GM21619 (cell line): Measurements from ENCODE around the gene MFF.
A peak's percentile ranks its signal among the peaks of the same experiment; 100 is the strongest.
"Not testable (repeated sequence)": the region's sequence is repeated elsewhere in the genome, so short reads cannot be mapped to it uniquely, and the experiment has no call there.

Experiments
- ATAC-seq: cut with Tn5 transposase; IDR thresholded peaks from one replicate; pipeline ENCODE4 v1.9.1; 2021; ENCODE audit not compliant: unreplicated experiment

Gene MFF

DNA sequence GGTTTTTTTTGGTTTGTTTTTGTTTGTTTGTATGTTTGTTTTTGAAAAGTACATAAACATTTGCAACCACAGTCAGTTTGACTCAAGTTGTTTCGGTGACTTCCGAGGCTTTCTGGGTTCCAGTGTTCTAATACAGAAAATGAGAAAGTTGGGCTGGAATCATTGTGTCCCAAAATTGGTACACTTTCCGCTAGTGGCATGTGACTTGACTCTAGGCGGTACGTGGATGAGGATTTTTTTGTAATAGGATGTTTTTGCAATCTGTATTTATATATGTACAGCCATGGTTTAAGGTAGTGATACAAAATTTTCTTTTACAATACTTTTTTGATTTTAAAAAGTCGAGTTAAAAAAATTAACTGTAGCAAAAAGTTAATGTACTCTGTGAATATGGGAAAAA lies 1.7 kb downstream of the MFF start:
- ATAC-seq, result no peak

DNA sequence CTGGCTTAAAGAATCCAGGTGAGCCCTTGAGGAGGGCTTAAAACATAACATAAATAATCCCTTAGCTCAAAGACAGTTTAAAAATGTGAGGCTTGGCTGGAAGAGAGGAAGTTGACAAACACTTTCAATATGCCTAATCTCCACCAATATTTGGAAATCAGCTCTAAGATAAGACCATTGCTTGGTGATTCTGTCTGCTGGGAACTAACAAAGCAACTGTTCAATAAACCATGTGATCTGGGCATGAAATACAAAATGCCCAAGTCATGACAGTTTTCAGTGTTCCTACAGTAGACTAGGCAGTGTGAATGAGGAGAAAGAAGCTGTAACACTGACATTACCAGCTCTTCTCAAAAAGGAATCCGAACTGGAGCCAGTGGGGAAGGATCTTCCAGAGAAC lies 10.7 kb downstream of the MFF start:
- no peak for ATAC-seq

DNA sequence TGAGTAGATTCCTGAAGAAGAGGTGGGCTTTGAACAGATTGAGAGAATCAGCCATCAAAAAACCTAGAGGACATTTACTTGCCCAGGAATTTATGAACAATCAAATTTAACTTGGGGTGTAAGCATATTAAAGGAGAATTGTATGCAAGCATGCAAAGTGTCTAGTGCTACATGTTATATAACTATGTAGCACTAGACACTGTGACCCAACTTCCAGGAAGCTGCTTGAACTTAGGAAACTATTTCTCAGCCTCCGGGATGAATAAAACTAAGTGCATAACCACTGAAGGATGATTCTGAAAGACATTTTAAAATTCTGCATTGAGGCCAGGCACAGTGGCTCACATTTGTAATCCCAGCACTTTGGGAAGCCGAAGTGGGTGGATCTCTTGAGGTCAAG lies 12.4 kb downstream of the MFF start:
- ATAC-seq, result no peak

DNA sequence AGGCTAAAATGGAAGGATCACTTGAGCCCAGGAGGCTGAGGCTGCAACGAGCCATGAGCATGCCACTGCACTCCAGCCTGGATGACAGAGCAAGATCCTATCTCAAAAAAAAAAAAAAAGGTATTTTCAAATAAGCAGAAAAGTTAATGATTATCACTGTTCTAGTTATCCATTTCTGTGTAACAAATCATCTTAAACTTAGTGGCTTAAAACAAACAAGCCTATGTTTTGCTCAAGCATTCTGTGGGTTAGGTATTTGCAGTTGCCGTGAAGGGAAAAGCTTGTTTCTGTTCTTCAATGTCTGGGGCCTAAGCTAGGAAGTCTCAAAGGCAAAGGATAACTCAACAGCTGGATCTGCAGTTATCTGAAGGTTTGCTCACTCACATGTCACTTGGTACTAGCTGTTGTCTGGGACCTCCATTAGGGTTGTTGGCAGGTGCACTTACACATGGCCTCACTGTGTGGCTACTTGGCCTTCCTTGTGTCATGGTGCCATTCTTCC lies 14.1 kb downstream of the MFF start:
- ATAC-seq, result no peak

DNA sequence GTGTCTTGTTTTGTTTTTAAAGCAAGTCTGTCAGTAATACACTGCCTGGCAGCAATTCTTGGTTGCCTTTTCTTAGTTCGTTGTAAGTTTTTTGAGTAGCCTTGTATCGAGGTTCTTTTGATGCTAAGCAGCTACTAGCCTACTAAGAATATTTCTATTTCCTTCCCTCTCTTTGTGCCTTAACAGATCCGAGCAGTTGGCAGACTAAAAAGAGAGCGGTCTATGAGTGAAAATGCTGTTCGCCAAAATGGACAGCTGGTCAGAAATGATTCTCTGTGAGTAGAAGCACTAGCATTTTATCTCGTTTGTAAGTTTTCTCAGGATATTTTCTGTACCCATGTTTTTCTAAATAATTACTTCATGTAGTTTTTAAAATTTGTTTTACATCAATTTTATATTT lies 15.1 kb downstream of the MFF start:
- no peak for ATAC-seq

DNA sequence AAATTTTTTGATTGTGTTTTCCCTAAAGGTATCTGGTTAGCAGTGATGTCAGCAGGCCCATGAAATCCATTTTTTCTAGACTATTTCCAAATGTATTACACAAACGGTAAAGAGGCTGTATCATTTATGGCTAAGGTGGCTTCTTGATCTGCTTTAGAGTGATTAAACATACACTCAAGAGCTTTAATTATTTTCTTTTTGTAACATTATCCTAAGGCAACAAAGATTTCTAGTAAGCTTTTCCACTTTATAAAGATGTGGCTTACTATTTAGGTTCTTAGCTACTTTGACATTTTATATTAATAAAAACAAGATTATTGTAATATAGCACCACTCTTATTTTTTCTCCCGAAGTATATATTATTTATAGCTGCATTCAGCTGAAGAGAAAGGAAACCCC lies 16.5 kb downstream of the MFF start:
- ATAC-seq, result no peak

DNA sequence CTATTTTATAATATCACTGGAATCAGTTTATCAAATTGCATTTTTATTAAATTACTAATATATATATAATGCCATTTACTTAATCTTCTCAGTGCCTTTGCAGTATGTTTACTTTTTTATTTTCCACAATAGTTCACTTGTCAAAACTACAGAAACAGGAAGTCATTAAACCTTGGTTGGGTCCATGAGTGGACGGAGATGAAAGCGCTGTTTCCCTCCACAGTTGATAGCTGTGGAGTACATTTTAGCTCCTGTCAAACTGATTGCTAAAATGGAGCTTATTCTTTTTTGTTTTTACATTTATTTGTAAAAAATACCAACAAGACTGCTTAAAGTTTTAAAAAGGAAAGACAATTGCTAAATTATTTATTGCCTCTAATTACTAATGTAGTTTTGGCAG lies 19.2 kb downstream of the MFF start:
- no peak for ATAC-seq

DNA sequence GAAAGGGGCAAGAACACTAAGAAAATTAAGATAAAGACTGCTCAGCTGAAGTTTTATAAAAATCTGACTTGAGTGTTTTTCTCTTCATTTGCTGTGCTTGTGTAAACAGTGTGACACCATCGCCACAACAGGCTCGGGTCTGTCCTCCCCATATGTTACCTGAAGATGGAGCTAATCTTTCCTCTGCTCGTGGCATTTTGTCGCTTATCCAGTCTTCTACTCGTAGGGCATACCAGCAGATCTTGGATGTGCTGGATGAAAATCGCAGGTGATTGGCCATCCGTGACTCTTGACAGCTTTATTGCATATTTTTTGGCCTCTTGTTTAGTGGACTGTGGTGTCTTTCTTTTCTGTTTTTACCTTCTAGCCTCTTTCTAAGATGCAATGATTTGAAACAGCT lies 22.1 kb downstream of the MFF start:
- no peak for ATAC-seq

DNA sequence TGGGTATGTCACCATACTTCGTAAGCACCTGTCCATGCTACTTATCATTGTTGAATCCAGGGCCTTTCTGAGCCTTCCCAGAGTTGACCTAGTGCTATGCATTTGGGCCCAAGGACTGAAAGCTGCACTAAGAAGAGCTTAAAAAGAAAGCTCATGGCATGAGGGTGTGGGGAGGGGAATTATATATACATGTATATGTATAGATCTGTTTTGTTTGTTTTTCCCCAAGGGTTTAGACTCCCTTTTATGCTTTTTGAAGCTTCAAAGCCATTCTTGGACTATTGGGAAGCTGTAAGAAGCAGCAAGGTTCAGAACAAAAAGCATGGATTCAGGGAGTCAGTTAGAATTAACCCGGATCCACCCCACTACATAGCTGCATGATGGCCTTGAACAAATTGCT lies 23.3 kb downstream of the MFF start:
- ATAC-seq, result no peak

DNA sequence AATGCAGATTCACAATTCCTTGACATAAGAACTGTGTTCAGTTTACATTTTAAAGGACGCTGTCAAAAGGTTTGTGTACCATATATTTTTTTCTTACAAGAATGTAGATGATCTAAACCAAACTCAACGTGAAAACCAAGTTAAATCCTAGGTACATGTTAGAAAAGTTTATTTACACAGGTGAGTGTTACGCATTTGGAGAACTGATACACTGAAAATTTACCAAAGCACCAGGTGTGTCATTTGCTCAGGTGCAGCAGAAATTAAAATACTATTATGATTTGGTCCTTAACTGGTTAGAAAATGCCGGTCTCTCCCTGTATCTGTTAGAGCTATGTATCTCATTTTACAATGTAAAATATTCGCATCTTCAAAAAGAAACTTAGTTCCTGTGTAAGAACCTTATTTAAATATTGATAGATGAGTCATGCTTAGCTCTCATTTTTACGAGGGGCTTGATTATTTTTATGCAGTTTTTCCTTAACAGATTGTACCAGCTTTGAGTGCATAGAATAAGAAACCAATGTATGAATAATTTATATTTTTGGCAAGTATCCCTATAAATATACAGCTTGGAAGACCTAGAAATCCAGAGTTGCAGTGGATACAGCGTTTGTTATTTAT lies 25.1 kb downstream of the MFF start:
- ATAC-seq, result no peak

DNA sequence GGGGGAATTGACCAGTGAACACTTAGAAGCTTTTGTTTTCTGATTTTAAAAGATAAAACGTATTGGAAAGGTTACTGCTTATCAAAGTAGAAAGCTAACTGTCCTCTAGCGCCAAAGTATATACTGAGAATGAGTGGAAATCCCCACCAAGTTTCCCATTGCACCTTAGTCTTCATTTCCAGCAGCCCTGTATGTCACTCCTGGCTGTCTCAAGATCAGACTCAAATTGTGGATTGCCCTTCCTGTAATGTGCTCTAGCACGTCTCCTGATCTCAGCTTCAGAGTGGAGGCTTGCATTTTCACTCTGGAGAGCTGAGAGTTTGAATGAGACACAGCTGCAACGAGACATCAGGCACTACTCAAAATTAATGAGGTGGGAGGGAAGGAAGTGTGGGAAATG lies 26.6 kb downstream of the MFF start:
- ATAC-seq, result peak; percentile 80

DNA sequence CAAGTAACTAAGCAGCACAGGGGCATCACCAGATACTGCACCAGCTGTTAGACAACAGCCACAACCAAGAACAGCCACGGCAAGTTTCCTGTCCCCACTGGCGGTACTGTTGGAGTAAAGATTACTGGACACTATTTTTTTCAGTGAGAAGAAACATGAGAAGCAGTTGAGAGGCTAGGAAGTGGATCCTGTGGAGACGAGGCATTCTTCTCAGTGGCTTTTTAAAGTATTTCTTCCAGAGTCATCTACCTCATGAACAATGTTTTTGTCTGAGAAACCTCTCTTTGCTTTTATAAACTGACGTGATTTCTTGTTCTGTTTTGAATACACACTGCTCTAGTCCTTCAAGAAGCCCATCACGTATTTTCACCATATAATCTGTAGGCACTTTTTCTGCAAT lies 35.3 kb downstream of the MFF start:
- no peak for ATAC-seq

DNA sequence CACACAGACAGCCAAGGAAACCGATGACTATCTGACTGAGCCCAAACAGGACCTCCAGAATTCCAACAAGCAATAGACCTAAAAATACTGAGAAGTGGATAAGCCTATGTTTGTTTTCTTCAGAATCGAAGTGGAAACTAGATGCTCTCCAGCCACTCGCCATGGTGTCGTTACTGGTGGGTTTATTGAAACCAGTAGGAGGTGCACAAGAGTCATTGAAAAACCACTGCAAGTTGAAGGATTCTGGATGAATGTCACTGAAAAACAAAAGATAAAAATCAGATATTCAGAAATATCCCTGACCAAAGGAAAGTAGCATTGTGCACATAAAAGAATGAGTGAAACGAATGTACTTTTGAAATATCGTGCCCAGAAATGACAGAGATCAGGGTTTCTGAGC lies 38.7 kb downstream of the MFF start:
- ATAC-seq, result no peak

DNA sequence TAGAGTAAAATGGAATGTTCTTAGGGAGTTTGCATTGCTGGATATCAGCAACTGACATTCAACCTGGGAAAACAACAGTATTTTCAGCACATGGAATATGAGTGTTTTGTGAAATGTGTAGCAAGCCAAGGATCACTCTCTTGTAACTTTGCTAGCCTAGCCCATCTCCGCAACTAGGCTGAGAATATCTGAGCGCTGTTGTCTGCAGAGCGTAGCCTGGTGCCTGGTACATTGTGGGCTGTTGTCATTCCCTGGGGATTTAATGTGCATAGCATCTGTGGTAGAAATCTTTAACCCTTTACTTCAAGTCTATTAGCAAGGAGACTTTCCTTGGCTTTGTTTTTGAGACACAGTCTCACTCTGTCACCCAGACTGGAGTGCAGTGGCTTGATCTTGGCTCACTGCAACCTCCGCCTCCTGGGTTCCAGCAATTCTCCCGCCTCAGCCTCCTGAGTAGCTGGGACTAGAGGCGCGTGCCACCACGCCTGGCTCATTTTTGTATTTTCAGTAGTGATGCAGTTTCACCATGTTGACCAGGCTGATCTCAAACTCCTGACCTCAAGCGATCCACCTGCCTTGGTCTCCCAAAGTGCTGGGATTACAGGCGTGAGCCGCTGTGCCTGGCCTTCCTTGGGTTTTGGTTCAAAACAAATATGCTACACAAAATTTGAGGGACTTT lies 39.7 kb downstream of the MFF start:
- not testable (repeated sequence) for ATAC-seq

DNA sequence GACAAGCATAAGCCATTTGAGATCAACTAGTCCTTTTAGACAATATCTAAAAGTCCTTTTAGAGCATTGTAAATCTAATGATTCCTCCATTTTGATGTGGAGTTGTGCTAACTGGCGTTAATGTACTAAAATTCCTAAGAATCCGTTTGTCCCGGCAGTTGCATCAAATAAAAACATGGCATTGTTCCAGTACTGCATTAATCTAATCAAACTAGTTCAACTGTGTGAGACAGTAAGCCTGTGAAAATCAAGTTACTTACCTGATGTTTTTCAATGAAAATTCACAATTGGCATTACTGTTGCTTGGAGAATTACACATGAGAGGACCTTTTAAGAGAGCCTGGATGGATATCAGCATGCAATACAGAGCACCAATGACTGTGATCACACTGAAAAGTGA lies 40.8 kb downstream of the MFF start:
- ATAC-seq, result no peak

DNA sequence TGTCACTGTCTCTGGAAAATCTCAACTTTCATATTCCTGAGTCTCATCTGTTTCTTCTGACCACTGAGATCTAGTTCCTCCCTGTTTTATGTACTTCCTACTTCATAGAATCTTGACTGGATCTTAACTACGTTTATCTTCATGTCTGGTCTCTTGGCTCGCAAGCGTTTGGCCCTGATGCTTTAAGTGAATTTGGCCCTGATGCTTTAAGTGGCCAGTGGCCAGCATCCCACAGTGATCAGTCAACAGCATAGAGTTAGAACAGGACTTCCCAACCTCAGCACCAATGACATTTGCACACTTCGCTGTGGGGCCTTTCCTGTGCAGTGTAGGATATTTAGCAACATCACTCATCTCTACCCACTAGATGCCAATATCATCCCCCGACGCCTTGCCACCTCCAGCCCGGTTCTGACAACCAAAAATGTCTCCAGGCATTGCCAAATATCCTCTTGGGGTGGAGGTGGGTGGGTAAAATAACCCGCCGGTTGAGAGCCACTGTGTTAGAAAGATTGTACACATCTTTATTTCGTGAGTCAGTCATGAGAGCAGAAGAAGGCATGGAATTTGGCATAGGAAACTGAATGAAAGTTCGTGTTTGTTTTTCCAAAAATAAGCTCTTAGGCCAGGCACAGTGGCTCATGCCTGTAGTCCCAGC lies 41.8 kb downstream of the MFF start:
- no peak for ATAC-seq

DNA sequence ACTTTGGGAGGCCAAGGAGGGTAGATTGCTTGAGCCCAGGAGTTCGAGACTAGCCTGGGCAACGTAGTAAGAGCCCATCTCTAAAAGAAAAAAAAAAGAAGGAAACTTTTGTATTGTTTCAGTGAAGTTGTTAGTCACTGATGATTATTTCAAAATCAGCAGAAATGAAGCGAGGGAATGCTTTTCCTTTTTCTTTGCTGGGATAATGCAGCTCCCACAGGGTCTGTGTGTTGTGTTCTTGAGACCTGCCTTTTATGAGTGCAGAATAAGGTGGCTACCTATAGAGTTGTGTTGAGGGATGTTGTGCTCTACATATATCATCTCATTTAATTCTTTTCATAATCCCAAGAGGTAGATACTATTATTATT lies 42.4 kb downstream of the MFF start:
- ATAC-seq, result no peak

DNA sequence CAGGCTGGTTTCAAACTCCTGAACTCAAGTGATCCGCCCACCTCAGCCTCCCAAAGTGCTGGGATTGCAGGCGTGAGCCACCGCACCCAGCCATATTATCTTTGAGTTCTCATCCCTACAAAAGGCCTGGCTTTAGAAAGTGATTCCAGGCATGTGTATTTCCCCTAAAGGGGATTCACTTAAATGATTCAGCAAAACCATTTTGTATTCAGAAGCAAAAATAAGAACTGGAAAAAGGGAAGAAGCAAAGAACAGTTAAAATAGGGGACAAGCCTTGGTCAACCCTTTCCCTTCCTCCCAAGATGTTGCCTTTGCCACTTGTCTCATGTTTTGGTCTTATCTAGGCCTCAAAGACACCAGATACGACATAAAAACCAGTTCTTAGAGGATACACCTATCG lies 43.5 kb downstream of the MFF start:
- ATAC-seq, result no peak

DNA sequence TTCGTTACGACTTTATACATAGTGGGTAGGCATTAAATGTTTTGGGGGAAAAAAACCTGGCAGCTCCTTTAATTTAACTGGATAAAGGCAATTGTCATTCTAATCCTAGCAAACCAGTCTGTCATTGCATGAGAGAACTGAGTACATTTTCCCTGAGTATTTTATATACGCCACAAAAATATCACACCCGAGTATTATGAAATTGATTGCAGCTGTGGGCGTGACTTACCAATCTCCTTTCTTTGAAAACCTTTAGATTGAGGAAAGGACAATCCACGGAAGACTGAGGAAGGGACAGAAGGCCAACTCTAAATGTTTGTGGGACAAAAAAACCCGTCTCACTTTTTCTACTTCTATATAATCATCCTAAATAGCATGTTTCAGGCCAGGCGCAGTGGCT lies 45.0 kb downstream of the MFF start:
- ATAC-seq, result no peak

DNA sequence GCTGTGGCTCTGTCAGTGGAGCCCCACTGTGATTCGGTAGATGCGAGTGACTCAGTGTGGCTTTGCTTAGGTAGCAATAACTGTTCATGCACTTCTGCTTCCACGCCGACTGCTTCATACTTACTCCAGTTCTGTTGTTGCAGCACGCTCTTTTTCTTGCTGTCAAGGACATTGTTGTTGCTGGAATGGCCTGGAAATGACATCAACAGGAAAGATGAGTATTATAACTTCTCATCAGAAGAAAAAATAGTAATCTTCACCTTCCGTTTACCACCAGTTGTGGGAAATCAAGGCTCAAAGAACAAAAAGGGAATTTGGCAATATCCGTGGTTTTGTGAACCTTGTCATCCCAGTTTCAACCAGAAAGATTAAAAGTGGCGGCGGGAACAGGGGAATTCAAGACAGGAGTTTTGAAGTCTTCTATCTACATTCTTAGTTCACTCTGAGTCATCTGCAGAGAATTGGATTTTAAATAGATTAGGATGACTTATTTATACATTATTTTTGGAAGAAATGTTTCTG lies 45.8 kb downstream of the MFF start:
- no peak for ATAC-seq

DNA sequence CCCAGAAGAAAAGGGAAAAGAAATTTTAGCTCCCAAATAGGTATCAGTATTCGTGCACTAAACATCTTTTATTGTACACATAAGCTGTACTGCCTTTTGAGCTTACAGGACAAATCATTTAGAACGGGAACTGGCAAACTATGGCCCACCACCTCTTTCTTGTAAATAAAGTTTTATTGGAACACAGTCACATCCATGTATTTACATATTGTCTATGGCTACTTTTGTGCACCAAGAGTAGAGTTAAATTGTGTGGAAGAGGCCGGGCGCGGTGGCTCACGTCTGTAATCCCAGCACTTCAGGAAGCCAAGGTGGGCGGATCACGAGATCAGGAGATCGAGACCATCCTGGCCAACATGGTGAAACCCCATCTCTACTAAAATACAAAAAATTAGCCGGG lies 48.3 kb downstream of the MFF start:
- no peak for ATAC-seq

DNA sequence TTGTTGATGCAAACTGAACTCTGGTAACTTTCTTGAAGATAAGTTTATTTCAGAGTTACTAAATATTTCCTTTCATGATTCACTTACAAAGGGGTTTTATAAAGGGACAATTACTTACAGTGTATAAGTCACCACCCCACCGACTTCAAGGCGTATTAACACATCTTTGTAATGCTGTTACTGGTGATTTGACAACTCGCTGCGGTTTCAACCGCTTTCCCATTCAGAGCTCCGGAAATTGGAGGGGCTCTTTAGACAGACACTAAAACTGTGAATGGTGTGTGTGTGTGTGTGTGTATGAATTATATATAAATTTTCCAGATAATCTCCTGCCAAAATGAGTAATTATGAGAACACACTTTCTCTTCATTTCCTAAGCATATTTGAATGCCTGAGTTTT lies 49.1 kb downstream of the MFF start:
- ATAC-seq, result no peak
